GM12878 (cell line): ENCODE results near the gene SH3BGRL3. TPM values are rescaled to one million over a fixed set of nuclear protein-coding genes. Genes with fewer than 3 reads are reported as not detected.

Source experiments
- ATAC-seq: fragments of 200-7000 bp; cut with Tn5 transposase; 3 replicates; pipeline ENCODE4 v1.9.1; 2020; ENCODE audit warnings: mild to moderate bottlenecking, moderate library complexity
- BruUV-seq: library from RNA; stranded (reverse); fragments of 400-500 nt; replicated peaks from 2 replicates; lab custom pipeline; 2021; lab: Mats Ljungman, UMichigan
- CTCF ChIA-PET: fragments of 300-600 bp; sonication (Branson Sonifier 250); formaldehyde crosslinking; extraction: SDS; loops from one replicate; lab custom pipeline; 2021; ENCODE audit warnings: inconsistent platforms; lab: Yijun Ruan, JAX
- POLR2A ChIA-PET: fragments of 350-600 bp; formaldehyde crosslinking; extraction: SDS; loops from one replicate; lab custom pipeline; 2021; ENCODE audit warnings: inconsistent platforms; lab: Charles Lee
- RAD21 ChIA-PET: fragments of 300-600 bp; sonication (Branson Sonifier 250); formaldehyde crosslinking; loops from one replicate; lab custom pipeline; 2023; ENCODE audit warnings: antibody characterized with exemption; ENCODE audit not compliant: unreplicated experiment; lab: Charles Lee
- SMC1A ChIA-PET: fragments of 300-600 bp; sonication (Branson Sonifier 250); formaldehyde crosslinking; loops from one replicate; lab custom pipeline; 2023; ENCODE audit not compliant: unreplicated experiment, uncharacterized antibody; lab: Charles Lee
- DNase-seq: peaks from one replicate; pipeline ENCODE4 v3.0.0-alpha.2; 2011; ENCODE audit warnings: low read depth, low spot score
- FAIRE-seq: peaks from 3 replicates; lab custom pipeline; 2011; peaks lifted over from hg19 to GRCh38; lab: Jason Lieb, UNC
- H2AFZ ChIP-seq: 2 replicates; pipeline ENCODE4 v1.6.0; 2011; ENCODE audit warnings: low read depth, low read length, control low read depth; ENCODE audit not compliant: control insufficient read depth
- H3K27ac ChIP-seq: 2 replicates; pipeline ENCODE4 v1.5.1; 2011; ENCODE audit warnings: control low read depth; ENCODE audit not compliant: control insufficient read depth, insufficient read depth
- H3K27me3 ChIP-seq, 2 experiments: replicated peaks in 1 of 2; 2 replicates each; pipeline versions ENCODE4 v1.6.0 to v1.6.1; 2011; ENCODE audit warnings: low read length in 1 of 2; ENCODE audit not compliant: control insufficient read depth in 2 of 2, insufficient read depth in 2 of 2
- H3K36me3 ChIP-seq, 2 experiments: 2 replicates each; pipeline ENCODE4 v1.5.1; 2011; ENCODE audit warnings: low read length in 1 of 2; ENCODE audit not compliant: control insufficient read depth in 2 of 2, insufficient read depth in 2 of 2
- H3K4me1 ChIP-seq: 2 replicates; pipeline ENCODE4 v1.6.1; 2011; ENCODE audit warnings: mild to moderate bottlenecking, low read length, moderate library complexity, mixed read lengths; ENCODE audit not compliant: control insufficient read depth, insufficient read depth
- H3K4me2 ChIP-seq: 2 replicates; pipeline ENCODE4 v1.6.0; 2011; ENCODE audit warnings: control low read depth; ENCODE audit not compliant: control insufficient read depth, insufficient read depth
- H3K4me3 ChIP-seq: fragments of 200-600 bp; sonication (generic); 2 replicates; pipeline ENCODE4 v1.5.1; 2016
- H3K79me2 ChIP-seq: 2 replicates; pipeline ENCODE4 v1.6.0; 2011; ENCODE audit warnings: low read length; ENCODE audit not compliant: control insufficient read depth, insufficient read depth
- H3K9ac ChIP-seq: 2 replicates; pipeline ENCODE4 v1.8.0; 2011; ENCODE audit warnings: low read length, control low read depth, mixed read lengths; ENCODE audit not compliant: control insufficient read depth, insufficient read depth
- H3K9me3 ChIP-seq: replicated peaks from 3 replicates; pipeline ENCODE4 v1.5.1; 2011; ENCODE audit warnings: mild to moderate bottlenecking, low read length; ENCODE audit not compliant: control insufficient read depth, insufficient read depth
- H4K20me1 ChIP-seq: 2 replicates; pipeline ENCODE4 v1.6.0; 2011; ENCODE audit not compliant: control insufficient read depth, insufficient read depth
- CEBPZ ChIP-seq: fragments of 150-350 bp; IDR thresholded peaks from 2 replicates; pipeline ENCODE4 v1.6.1; 2016; ENCODE audit warnings: low read depth, low read length
- MLLT1 ChIP-seq: fragments of 450-650 bp; IDR thresholded peaks from 2 replicates; pipeline ENCODE4 v1.6.1; 2016; ENCODE audit warnings: mild to moderate bottlenecking
- NBN ChIP-seq: fragments of 450-650 bp; IDR thresholded peaks from 2 replicates; pipeline ENCODE4 v1.6.1; 2016
- PKNOX1 ChIP-seq: fragments of 450-650 bp; IDR thresholded peaks from 2 replicates; pipeline ENCODE4 v1.6.1; 2016; ENCODE audit warnings: mild to moderate bottlenecking
- RBBP5 ChIP-seq: fragments of 200-600 bp; sonication (generic); conservative IDR thresholded peaks from 2 replicates; pipeline ENCODE4 v1.6.1; 2016
- SKIL ChIP-seq: fragments of 450-650 bp; IDR thresholded peaks from 2 replicates; pipeline ENCODE4 v1.6.1; 2017; ENCODE audit warnings: mild to moderate bottlenecking, low read depth, inconsistent platforms; ENCODE audit not compliant: poor library complexity, severe bottlenecking
- ZNF622 ChIP-seq: fragments of 450-650 bp; IDR thresholded peaks from 2 replicates; pipeline ENCODE4 v1.6.1; 2017; ENCODE audit warnings: mild to moderate bottlenecking, inconsistent platforms
- WGBS: methylation state at CpG from one replicate; pipeline ENCODE4 v1.1.6; 2016; ENCODE audit warnings: low lambda C conversion rate; ENCODE audit not compliant: insufficient replicate concordance, insufficient coverage; ENCODE audit errors: missing lambda C conversion rate; 5-methylcytosine and 5-hydroxymethylcytosine counted together
- in situ Hi-C: fragments of 300-500 bp; cut with MboI; formaldehyde crosslinking; loops from 9 replicates; pipeline ENCODE4 v1.14.3; 2018; ENCODE audit warnings: mixed read lengths
- intact Hi-C: fragments of 100-400 bp; cut with micrococcal nuclease; formaldehyde crosslinking; loops from one replicate; pipeline ENCODE4 v1.14.2; 2022; ENCODE audit not compliant: unreplicated experiment
- polyA plus RNA-seq, 11 experiments: library from polyadenylated mRNA; depleted of rRNA in 4 of 11; unstranded in 6 of 11; stranded (reverse) in 5 of 11; fragments of >200 nt; fragmentation: Nextera tagmentation in 4 of 11; fragmentation: Illumina TruSeq in 1 of 11; extraction: Ambion mirVana in 4 of 11; extraction: Trizol in 1 of 11; gene quantifications; 1 replicate in 1 of 11; 2 replicates in 10 of 11; pipeline versions ENCODE4 v1.2.1 to v1.2.3, GENCODE V29; 2011 to 2016; ENCODE audit warnings: inconsistent platforms in 2 of 11, missing spikeins in 2 of 11, low read depth in 1 of 11
- total RNA-seq, 4 experiments: library from RNA; depleted of rRNA in 3 of 4; stranded (reverse); fragments of >200 nt in 3 of 4; fragmentation: Illumina TruSeq in 1 of 4; extraction: Trizol in 1 of 4; gene quantifications; 2 replicates each; pipeline versions ENCODE4 v1.2.1 to v1.2.3, GENCODE V29; 2013 to 2021

SH3BGRL3 gene
- total and polyA plus RNA-seq, 10 of the 15 experiments (the other 5 are each of a cell fraction or from before 2014, with no cell fraction given): 39.7 to 390 (median 118) TPM

GRCh38 chr1:26234644-26235370 is 45.1 kb upstream of the SH3BGRL3 start (continued):
- TF ChIP-seq MLLT1: 0 out of 2 replicates have a peak, but pooled peaks have one; percentile 38
- TF ChIP-seq SKIL: peak; percentile 13
- no peak; the same call in 1 of the 2 replicates for TF ChIP-seq NBN

- Histone ChIP-seq H3K9me3 (no peaks in the 10 kb centered on the region), H3K4me3 (peak overlapping the region; percentile 38), H3K4me2 (peak overlapping the region; percentile 83), H3K4me1 (peaks cover 9% of the 10 kb centered on the region), H3K27me3 (no peaks in the 10 kb centered on the region), H2AFZ (peak overlapping the region; percentile 11), H3K27ac (peak overlapping the region; percentile 7; the same call in 1 of the 2 replicates), H3K36me3 (no peaks in the 10 kb centered on the region), H4K20me1 (no peaks in the 10 kb centered on the region), H3K9ac (no peak overlapping the region), H3K79me2 (peaks cover 51% of the 10 kb centered on the region)
- ChIA-PET SMC1A (interaction anchor here (0.6 to 1.1 kb wide), 3 partner anchors 10 to 160 kb away, joined by 3 to 4 read pairs (median 3); no protein-coding TSS in a partner anchor), POLR2A (interaction anchor here (0.6 kb wide), 2 partner anchors 14 to 82 kb away, joined by 4 to 7 read pairs; no protein-coding TSS in a partner anchor), RAD21 (interaction anchor here (0.6 to 1.2 kb wide), 5 partner anchors 37 to 360 kb away, joined by 3 to 5 read pairs (median 3); partner anchors contain the start of gene ZNF593), CTCF (interaction anchor here (0.7 to 7.3 kb wide), 9 partner anchors 40 to 343 kb away, joined by 3 to 110 read pairs (median 9); partner anchors contain the start of genes C1orf232, SH3BGRL3, ZNF593 and ZNF593OS)
- FAIRE-seq (peak; percentile 56), DNase-seq (no peak), ATAC-seq (no peak)
- in situ Hi-C loops (no loop called here), intact Hi-C loops (loop anchor here (5.0 kb wide), 1 partner anchor 80 kb away; the partner anchor contains the start of gene CD52)
- 20% methylated on average over 6 of the region's 6 CpGs for WGBS
- BruUV-seq: no TSS peak
- TF ChIP-seq ZNF622: no peak
- TF ChIP-seq CEBPZ: no peak
- no peak for TF ChIP-seq PKNOX1
- TF ChIP-seq SKIL: peak; percentile 12
- TF ChIP-seq RBBP5: no peak
These were observed 42.5 kb upstream of the SH3BGRL3 start for GRCh38 chr1:26237230-26237966.
